H1 (cell line): ENCODE data around the gene PHLDA2. TPM values are rescaled to one million over a fixed set of nuclear protein-coding genes. Genes with fewer than 3 reads are reported as not detected.

Source experiments
- CTCF ChIA-PET: fragments of 300-600 bp; sonication (Branson Sonifier 250); formaldehyde crosslinking; loops from one replicate; lab custom pipeline; 2021; ENCODE audit not compliant: partially characterized antibody; lab: Charles Lee
- POLR2A ChIA-PET: fragments of 300-600 bp; sonication (Branson Sonifier 250); formaldehyde crosslinking; loops from one replicate; lab custom pipeline; 2021; ENCODE audit warnings: inconsistent platforms; ENCODE audit not compliant: partially characterized antibody; lab: Charles Lee
- DNase-seq, 2 experiments: peaks; one replicate each; pipeline versions ENCODE4 v3.0.0 to v3.0.0-alpha.2; 2010 to 2022; ENCODE audit warnings: low spot score in 2 of 2, low read depth in 1 of 2, mixed read lengths in 1 of 2
- FAIRE-seq: peaks from 2 replicates; lab custom pipeline; 2011; peaks lifted over from hg19 to GRCh38; lab: Jason Lieb, UNC
- H2AFZ ChIP-seq: 2 replicates; pipeline ENCODE4 v1.8.1; 2012; ENCODE audit warnings: low read length, inconsistent platforms
- H2AK5ac ChIP-seq: 2 replicates; pipeline ENCODE4 v1.6.1; 2013; ENCODE audit warnings: low read depth, low read length
- H2BK120ac ChIP-seq: replicated peaks from 2 replicates; pipeline ENCODE3; 2013; ENCODE audit warnings: low read depth, low read length, inconsistent platforms
- H2BK12ac ChIP-seq: 2 replicates; pipeline ENCODE4 v1.6.1; 2013; ENCODE audit warnings: low read depth, low read length
- H2BK15ac ChIP-seq: 2 replicates; pipeline ENCODE4 v1.6.1; 2013; ENCODE audit warnings: low read length
- H2BK20ac ChIP-seq: 2 replicates; pipeline ENCODE4 v1.6.1; 2013; ENCODE audit warnings: low read length
- H2BK5ac ChIP-seq: 2 replicates; pipeline ENCODE4 v1.6.1; 2013; ENCODE audit warnings: low read depth, low read length
- H3K14ac ChIP-seq: 2 replicates; pipeline ENCODE4 v1.6.1; 2013; ENCODE audit warnings: inconsistent platforms; ENCODE audit not compliant: insufficient read length
- H3K18ac ChIP-seq: 2 replicates; pipeline ENCODE4 v1.6.1; 2013; ENCODE audit warnings: low read length; ENCODE audit errors: extremely low read depth
- H3K23ac ChIP-seq: 2 replicates; pipeline ENCODE4 v1.6.1; 2013; ENCODE audit warnings: inconsistent platforms; ENCODE audit not compliant: insufficient read length
- H3K23me2 ChIP-seq: 2 replicates; pipeline ENCODE4 v1.6.1; 2013; ENCODE audit warnings: low read depth, low read length
- H3K27ac ChIP-seq: 2 replicates; pipeline ENCODE4 v1.6.1; 2011; ENCODE audit warnings: low read depth, low read length, inconsistent platforms
- H3K27me3 ChIP-seq, 4 experiments: replicated peaks in 1 of 4; 1 replicate in 1 of 4; 2 replicates in 3 of 4; pipeline versions ENCODE4 v1.6.1 to v1.8.1; 2011 to 2013; ENCODE audit warnings: low read length in 3 of 4, mild to moderate bottlenecking in 3 of 4, inconsistent platforms in 2 of 4, mixed read lengths in 2 of 4, moderate library complexity in 1 of 4; ENCODE audit not compliant: control insufficient read depth in 3 of 4, insufficient read depth in 3 of 4; ENCODE audit errors: extremely low read depth in 1 of 4
- H3K36me3 ChIP-seq, 4 experiments: 2 replicates each; pipeline versions ENCODE4 v1.6.1 to v1.8.1; 2011 to 2013; ENCODE audit warnings: mild to moderate bottlenecking in 4 of 4, low read length in 3 of 4, moderate library complexity in 2 of 4, control low read depth in 1 of 4, inconsistent platforms in 1 of 4; ENCODE audit not compliant: insufficient read depth in 4 of 4, control insufficient read depth in 2 of 4
- H3K4ac ChIP-seq: replicated peaks from 2 replicates; pipeline ENCODE3; 2013; ENCODE audit warnings: low read length, low read depth, mixed read lengths, inconsistent platforms; ENCODE audit not compliant: insufficient read length
- H3K4me1 ChIP-seq, 4 experiments: replicated peaks in 1 of 4; 1 replicate in 1 of 4; 2 replicates in 3 of 4; pipeline versions ENCODE4 v1.6.1 to v1.8.1; 2011 to 2013; ENCODE audit warnings: low read length in 3 of 4, inconsistent platforms in 2 of 4, mixed read lengths in 1 of 4; ENCODE audit not compliant: insufficient read depth in 4 of 4, control insufficient read depth in 3 of 4
- H3K4me2 ChIP-seq, 2 experiments: 2 replicates each; pipeline versions ENCODE4 v1.6.1 to v1.8.1; 2011 to 2013; ENCODE audit warnings: low read depth in 2 of 2, low read length in 2 of 2, control low read depth in 1 of 2, inconsistent platforms in 1 of 2, mild to moderate bottlenecking in 1 of 2; ENCODE audit not compliant: insufficient read depth in 1 of 2
- H3K4me3 ChIP-seq, 4 experiments: fragments of 200-600, 300-600 bp in 1 of 4; sonication (generic), shearing (Covaris generic), sonication (Bioruptor Twin) in 1 of 4; 2 replicates each; pipeline versions ENCODE4 v1.5.1 to v1.8.1; 2011 to 2016; ENCODE audit warnings: low read length in 4 of 4, low read depth in 3 of 4, control low read depth in 2 of 4, inconsistent platforms in 2 of 4, mild to moderate bottlenecking in 2 of 4, mixed read lengths in 1 of 4, moderate library complexity in 1 of 4; ENCODE audit not compliant: insufficient read depth in 2 of 4; ENCODE audit errors: extremely low read depth in 1 of 4
- H3K56ac ChIP-seq: replicated peaks from 2 replicates; pipeline ENCODE3; 2013; ENCODE audit warnings: low read depth, mild to moderate bottlenecking, mixed read lengths, low read length, inconsistent platforms; ENCODE audit not compliant: insufficient read length
- H3K79me1 ChIP-seq: 2 replicates; pipeline ENCODE4 v1.6.1; 2013; ENCODE audit warnings: low read depth, low read length, control low read depth
- H3K79me2 ChIP-seq, 2 experiments: 2 replicates each; pipeline versions ENCODE4 v1.6.1 to v1.8.1; 2012 to 2013; ENCODE audit warnings: low read length in 2 of 2, mild to moderate bottlenecking in 2 of 2, inconsistent platforms in 1 of 2; ENCODE audit not compliant: insufficient read depth in 2 of 2, control insufficient read depth in 1 of 2
- H3K9ac ChIP-seq, 4 experiments: replicated peaks in 1 of 4; 1 replicate in 1 of 4; 2 replicates in 3 of 4; pipeline versions ENCODE4 v1.6.1 to v1.8.1; 2011 to 2013; ENCODE audit warnings: low read depth in 3 of 4, low read length in 3 of 4, control low read depth in 2 of 4, mild to moderate bottlenecking in 2 of 4, moderate library complexity in 2 of 4, inconsistent platforms in 1 of 4; ENCODE audit errors: extremely low read depth in 1 of 4
- H3K9me3 ChIP-seq, 2 experiments: 2 replicates each; pipeline versions ENCODE4 v1.6.1 to v1.8.1; 2012 to 2013; ENCODE audit warnings: mild to moderate bottlenecking in 2 of 2, moderate library complexity in 2 of 2, control low read depth in 1 of 2, inconsistent platforms in 1 of 2, low read depth in 1 of 2, low read length in 1 of 2, mixed read lengths in 1 of 2; ENCODE audit not compliant: insufficient read depth in 2 of 2
- H4K20me1 ChIP-seq, 2 experiments: replicated peaks in 1 of 2; 2 replicates each; pipeline versions ENCODE3 to v1.8.1; 2011 to 2013; ENCODE audit warnings: inconsistent platforms in 2 of 2, low read length in 2 of 2, mild to moderate bottlenecking in 1 of 2; ENCODE audit not compliant: insufficient read depth in 2 of 2, control insufficient read depth in 1 of 2
- H4K5ac ChIP-seq: 2 replicates; pipeline ENCODE4 v1.6.1; 2013; ENCODE audit warnings: low read length, low read depth, mixed read lengths, inconsistent platforms; ENCODE audit not compliant: insufficient read length
- H4K8ac ChIP-seq: 2 replicates; pipeline ENCODE4 v1.8.0; 2013; ENCODE audit warnings: mild to moderate bottlenecking, moderate library complexity, low read length, inconsistent platforms; ENCODE audit not compliant: insufficient read depth; ENCODE audit errors: extremely low read depth
- H4K91ac ChIP-seq: replicated peaks from 2 replicates; pipeline ENCODE3; 2013; ENCODE audit warnings: low read length, mixed read lengths, inconsistent platforms; ENCODE audit not compliant: insufficient read length
- ATF3 ChIP-seq: IDR thresholded peaks from 2 replicates; pipeline ENCODE4 v1.6.1; 2011; ENCODE audit warnings: low read depth, mild to moderate bottlenecking, low read length; ENCODE audit not compliant: insufficient read depth
- BACH1 ChIP-seq: IDR thresholded peaks from 2 replicates; pipeline ENCODE4 v1.6.1; 2012; ENCODE audit warnings: low read length, improper control_type of control experiment
- BCL11A ChIP-seq, 2 experiments: IDR thresholded peaks; one replicate each; pipeline ENCODE4 v1.6.1; 2011; ENCODE audit warnings: low read depth in 2 of 2, low read length in 2 of 2, mild to moderate bottlenecking in 2 of 2
- BRCA1 ChIP-seq: IDR thresholded peaks from 2 replicates; pipeline ENCODE4 v1.6.1; 2012; ENCODE audit warnings: low read depth, low read length, improper control_type of control experiment
- CEBPB ChIP-seq: IDR thresholded peaks from 2 replicates; pipeline ENCODE4 v1.6.1; 2012; ENCODE audit warnings: low read depth, low read length
- CHD2 ChIP-seq: IDR thresholded peaks from 2 replicates; pipeline ENCODE4 v1.6.1; 2012; ENCODE audit warnings: low read length, improper control_type of control experiment
- CREB1 ChIP-seq: IDR thresholded peaks from 2 replicates; pipeline ENCODE4 v1.6.1; 2012; ENCODE audit warnings: inconsistent platforms
- E2F6 ChIP-seq: IDR thresholded peaks from 2 replicates; pipeline ENCODE4 v1.6.1; 2012; ENCODE audit warnings: inconsistent platforms
- GTF2F1 ChIP-seq: IDR thresholded peaks from 2 replicates; pipeline ENCODE4 v1.6.1; 2012; ENCODE audit warnings: low read depth, low read length, improper control_type of control experiment, borderline replicate concordance
- HDAC2 ChIP-seq, 2 experiments: fragments of 300-600 bp in 1 of 2; sonication (generic) in 1 of 2; IDR thresholded peaks; 2 replicates each; pipeline ENCODE4 v1.6.1; 2011 to 2012; ENCODE audit warnings: low read depth in 2 of 2, low read length in 2 of 2, mild to moderate bottlenecking in 2 of 2, moderate library complexity in 2 of 2, borderline replicate concordance in 1 of 2, inconsistent platforms in 1 of 2
- HDAC6 ChIP-seq: IDR thresholded peaks from one replicate; pipeline ENCODE4 v1.7.1; 2012; ENCODE audit warnings: low read depth, mild to moderate bottlenecking, inconsistent platforms, low read length, moderate library complexity
- KDM5A ChIP-seq: fragments of 200-600 bp; IDR thresholded peaks from 2 replicates; pipeline ENCODE4 v1.7.1; 2012; ENCODE audit warnings: mild to moderate bottlenecking, low read length, inconsistent platforms, mixed read lengths
- SIRT6 ChIP-seq: IDR thresholded peaks from one replicate; pipeline ENCODE4 v1.7.1; 2012; ENCODE audit warnings: low read length, inconsistent platforms
- YY1 ChIP-seq: IDR thresholded peaks from 2 replicates; pipeline ENCODE4 v1.6.1; 2011; ENCODE audit warnings: low read depth, mild to moderate bottlenecking, low read length
- WGBS, 2 experiments: shearing (Covaris generic) in 1 of 2; methylation state at CpG; one replicate each; pipeline versions ENCODE4 v1.1.6 to v1.1.7; 2013 to 2015; ENCODE audit warnings: low lambda C conversion rate in 2 of 2, mixed read lengths in 2 of 2, inconsistent platforms in 1 of 2, low coverage in 1 of 2, missing lambda C conversion rate in 1 of 2; ENCODE audit not compliant: insufficient replicate concordance in 2 of 2, insufficient coverage in 1 of 2, insufficient read length in 1 of 2; ENCODE audit errors: extremely low coverage in 1 of 2, missing lambda C conversion rate in 1 of 2; 5-methylcytosine and 5-hydroxymethylcytosine counted together
- polyA plus RNA-seq, 7 experiments: library from polyadenylated mRNA; depleted of rRNA in 3 of 7; stranded (reverse) in 5 of 7; unstranded in 2 of 7; fragments of >200 nt in 5 of 7; fragments of 200-250 nt in 2 of 7; gene quantifications; 1 replicate in 5 of 7; 2 replicates in 1 of 7; 4 replicates in 1 of 7; pipeline versions ENCODE4 v1.2.1 to v1.2.3, GENCODE V29; 2011 to 2013; ENCODE audit warnings: missing spikeins in 2 of 7, mixed read lengths in 2 of 7
- total RNA-seq: library from RNA; stranded (reverse); fragmentation: NEBNext Ultra II Directional; extraction: Animal tissue kit (Norgen Biotek cat#: 25700); gene quantifications from 2 replicates; pipeline ENCODE4 v1.2.1, GENCODE V29; 2021

PHLDA2 gene
- total and polyA plus RNA-seq, 2 of the 8 experiments (the other 6 are each of a cell fraction or from before 2014, with no cell fraction given), result 5.2 to 7.6 TPM

GRCh38 chr11:2910401-2910955 lies 18.7 kb downstream of the PHLDA2 start:
- no peak for DNase-seq
- H3K79me2 ChIP-seq, result no peaks in the 10 kb centered on the region
- H3K4me3 ChIP-seq, result no peak overlapping the region
- no peak overlapping the region for H3K56ac ChIP-seq
- H3K23me2 ChIP-seq, result no peaks in the 10 kb centered on the region
- FAIRE-seq, result no peak
- H4K91ac ChIP-seq, result no peak overlapping the region
- no peak overlapping the region for H2BK120ac ChIP-seq
- H2BK15ac ChIP-seq, result no peak overlapping the region
- H3K4ac ChIP-seq, result no peak overlapping the region
- no peak overlapping the region for H3K23ac ChIP-seq
- H3K4me1 ChIP-seq, result peaks cover 0 to 19% (median 8%) of the 10 kb centered on the region in 4 experiments; a peak in 4 of 7 replicates
- H3K18ac ChIP-seq, result no peak overlapping the region
- no peak overlapping the region for H2AK5ac ChIP-seq
- no peak overlapping the region for H3K4me2 ChIP-seq
- H2BK5ac ChIP-seq, result no peak overlapping the region
- H3K14ac ChIP-seq, result no peak overlapping the region
- H3K9ac ChIP-seq, result no peak overlapping the region
- H4K20me1 ChIP-seq, result peaks cover 0 to 4% of the 10 kb centered on the region in 2 experiments
- H3K79me1 ChIP-seq, result no peaks in the 10 kb centered on the region
- no peaks in the 10 kb centered on the region; a peak in 1 of 7 replicates for H3K27me3 ChIP-seq
- POLR2A ChIA-PET, result no interaction called here
- no peak overlapping the region for H2AFZ ChIP-seq
- H4K5ac ChIP-seq, result no peak overlapping the region
- no peak overlapping the region for H2BK20ac ChIP-seq
- H4K8ac ChIP-seq, result no peak overlapping the region
- H3K27ac ChIP-seq, result no peak overlapping the region
- 88% methylated on average over 13 of the region's 13 CpGs; no CpG with 5 or more reads in 1 of the 2 experiments for WGBS, 2 experiments
- H2BK12ac ChIP-seq, result no peak overlapping the region
- CTCF ChIA-PET, result interaction anchor here (0.6 to 1.6 kb wide), 7 partner anchors 16 to 378 kb away, joined by 3 to 5 read pairs (median 3); partner anchors contain the start of gene CDKN1C
- H3K36me3 ChIP-seq, result no peaks in the 10 kb centered on the region
- H3K9me3 ChIP-seq, result no peaks in the 10 kb centered on the region
- TF ChIP-seq BRCA1, result no peak
- no peak for TF ChIP-seq KDM5A
- TF ChIP-seq ATF3, result no peak
- no peak for TF ChIP-seq E2F6
- no peak for TF ChIP-seq BACH1
- no peak for TF ChIP-seq BCL11A (IDR thresholded peaks at IDR 0.05; ENCODE audit: low read depth in 2 of 2, low read length in 2 of 2)
- TF ChIP-seq HDAC6, result no peak
- TF ChIP-seq YY1, result no peak
- no peak for TF ChIP-seq GTF2F1
- no peak for TF ChIP-seq CREB1
- TF ChIP-seq CEBPB, result no peak
- no peak for TF ChIP-seq SIRT6
- no peak for TF ChIP-seq CHD2
- no peak for TF ChIP-seq HDAC2 (IDR thresholded peaks at IDR 0.05; ENCODE audit: borderline replicate concordance in 1 of 2, low read depth in 2 of 2, low read length in 2 of 2)
